MCF 10A (cell line): ENCODE data around the gene CD52. TPM values are rescaled to one million over a fixed set of nuclear protein-coding genes. Genes with fewer than 3 reads are reported as not detected.

ENCODE experiments used
- BruUV-seq: library from RNA; stranded (reverse); fragments of 400-500 nt; replicated peaks from 2 replicates; lab custom pipeline; 2021; lab: Mats Ljungman, UMichigan
- CTCF ChIA-PET: fragments of 300-600 bp; sonication (Branson Sonifier 250); formaldehyde crosslinking; extraction: SDS; loops from one replicate; lab custom pipeline; 2021; ENCODE audit warnings: antibody characterized with exemption, inconsistent platforms; lab: Yijun Ruan, JAX
- POLR2A ChIA-PET: fragments of 300-600, 350-650 bp; sonication (Branson Sonifier 250); formaldehyde crosslinking; extraction: SDS; loops from one replicate; lab custom pipeline; 2020; ENCODE audit warnings: antibody characterized with exemption, inconsistent platforms; lab: Yijun Ruan, JAX
- DNase-seq: peaks from one replicate; pipeline ENCODE4 v3.0.0-alpha.2; 2018; ENCODE audit not compliant: unreplicated experiment
- H3K27ac Mint-ChIP-seq: one replicate; pipeline ENCODE4 v1.8.0; 2022; ENCODE audit warnings: mild to moderate bottlenecking, low read depth, mixed read lengths; ENCODE audit not compliant: unreplicated experiment
- H3K27me3 Mint-ChIP-seq: one replicate; pipeline ENCODE4 v1.8.0; 2022; ENCODE audit warnings: mixed read lengths; ENCODE audit not compliant: insufficient read depth, unreplicated experiment
- H3K36me3 Mint-ChIP-seq: one replicate; pipeline ENCODE4 v1.8.0; 2022; ENCODE audit warnings: mild to moderate bottlenecking, moderate library complexity, mixed read lengths; ENCODE audit not compliant: insufficient read depth, unreplicated experiment
- H3K4me1 Mint-ChIP-seq: one replicate; pipeline ENCODE4 v1.8.0; 2022; ENCODE audit warnings: mixed read lengths; ENCODE audit not compliant: insufficient read depth, unreplicated experiment
- H3K4me3 Mint-ChIP-seq: one replicate; pipeline ENCODE4 v1.8.0; 2022; ENCODE audit warnings: mild to moderate bottlenecking, moderate library complexity, mixed read lengths; ENCODE audit not compliant: unreplicated experiment
- H3K9me3 Mint-ChIP-seq: one replicate; pipeline ENCODE4 v1.8.0; 2022; ENCODE audit warnings: mixed read lengths; ENCODE audit not compliant: unreplicated experiment
- intact Hi-C: fragments of 100-400 bp; cut with micrococcal nuclease; formaldehyde crosslinking; loops from 2 replicates; pipeline ENCODE4 v1.14.1; 2022
- total RNA-seq: library from RNA; stranded (reverse); gene quantifications from 2 replicates; pipeline ENCODE4 v1.2.3, GENCODE V29; 2022
- TF ChIP-seq, protein P1 (sequence below): fragments of 200-600 bp; IDR thresholded peaks from one replicate; pipeline ENCODE4 v1.8.0; 2022; ENCODE audit warnings: antibody characterized with exemption, mild to moderate bottlenecking; ENCODE audit not compliant: unreplicated experiment

The CD52 gene
- total RNA-seq, 1 experiment from 2014 or later: not detected

DNA sequence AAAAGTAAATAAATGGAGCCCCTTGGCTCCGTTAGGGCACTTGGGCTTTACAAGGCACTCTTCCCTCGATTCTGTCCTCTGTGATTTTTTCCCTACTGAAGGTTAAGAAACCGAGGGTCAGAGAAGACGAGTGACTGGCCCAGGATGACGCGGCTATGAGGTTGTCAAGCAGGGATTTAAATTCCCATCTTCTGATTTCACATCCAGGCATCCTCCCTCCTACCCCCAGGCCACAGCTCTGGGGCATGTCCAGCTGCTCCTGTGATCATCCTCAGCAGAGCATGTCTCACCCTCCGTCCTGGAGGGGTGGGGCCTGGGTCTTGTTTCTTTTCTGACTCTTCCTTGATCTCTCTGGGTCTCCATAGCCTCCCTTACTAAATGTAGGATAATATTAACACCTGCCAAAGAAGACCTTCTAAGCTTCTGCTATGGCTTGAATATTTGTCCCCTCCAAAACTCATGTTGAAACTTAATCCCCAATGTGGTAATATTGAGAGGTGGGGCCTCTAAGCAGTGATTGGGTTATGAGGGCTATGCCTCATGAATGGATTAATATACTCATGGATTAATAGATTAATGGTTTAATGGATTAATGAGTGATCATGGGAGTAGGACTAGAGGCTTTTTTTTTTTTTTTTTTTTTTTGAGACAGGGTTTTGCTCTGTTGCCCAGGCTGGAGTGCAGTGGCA, 31.6 kb downstream of the CD52 start:
- CTCF ChIA-PET: interaction anchor here (0.6 to 1.4 kb wide), 4 partner anchors 15 to 175 kb away, joined by 4 to 7 read pairs (median 4); no protein-coding TSS in a partner anchor
- peak; percentile 36 for DNase-seq
- POLR2A ChIA-PET: interaction anchor here (0.5 to 1.9 kb wide), 5 partner anchors 13 to 152 kb away, joined by 3 to 6 read pairs (median 3); partner anchors contain the start of gene SH3BGRL3
- Mint-ChIP-seq H3K4me3 (no peak overlapping the region), H3K4me1 (peaks cover 26% of the 10 kb centered on the region), H3K27me3 (no peaks in the 10 kb centered on the region), H3K9me3 (no peaks in the 10 kb centered on the region), H3K27ac (peak overlapping the region; percentile 31), H3K36me3 (no peaks in the 10 kb centered on the region)
- BruUV-seq: no TSS peak
- intact Hi-C loops: no loop called here
- TF ChIP-seq, protein P1, sequence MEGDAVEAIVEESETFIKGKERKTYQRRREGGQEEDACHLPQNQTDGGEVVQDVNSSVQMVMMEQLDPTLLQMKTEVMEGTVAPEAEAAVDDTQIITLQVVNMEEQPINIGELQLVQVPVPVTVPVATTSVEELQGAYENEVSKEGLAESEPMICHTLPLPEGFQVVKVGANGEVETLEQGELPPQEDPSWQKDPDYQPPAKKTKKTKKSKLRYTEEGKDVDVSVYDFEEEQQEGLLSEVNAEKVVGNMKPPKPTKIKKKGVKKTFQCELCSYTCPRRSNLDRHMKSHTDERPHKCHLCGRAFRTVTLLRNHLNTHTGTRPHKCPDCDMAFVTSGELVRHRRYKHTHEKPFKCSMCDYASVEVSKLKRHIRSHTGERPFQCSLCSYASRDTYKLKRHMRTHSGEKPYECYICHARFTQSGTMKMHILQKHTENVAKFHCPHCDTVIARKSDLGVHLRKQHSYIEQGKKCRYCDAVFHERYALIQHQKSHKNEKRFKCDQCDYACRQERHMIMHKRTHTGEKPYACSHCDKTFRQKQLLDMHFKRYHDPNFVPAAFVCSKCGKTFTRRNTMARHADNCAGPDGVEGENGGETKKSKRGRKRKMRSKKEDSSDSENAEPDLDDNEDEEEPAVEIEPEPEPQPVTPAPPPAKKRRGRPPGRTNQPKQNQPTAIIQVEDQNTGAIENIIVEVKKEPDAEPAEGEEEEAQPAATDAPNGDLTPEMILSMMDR: no peak

DNA sequence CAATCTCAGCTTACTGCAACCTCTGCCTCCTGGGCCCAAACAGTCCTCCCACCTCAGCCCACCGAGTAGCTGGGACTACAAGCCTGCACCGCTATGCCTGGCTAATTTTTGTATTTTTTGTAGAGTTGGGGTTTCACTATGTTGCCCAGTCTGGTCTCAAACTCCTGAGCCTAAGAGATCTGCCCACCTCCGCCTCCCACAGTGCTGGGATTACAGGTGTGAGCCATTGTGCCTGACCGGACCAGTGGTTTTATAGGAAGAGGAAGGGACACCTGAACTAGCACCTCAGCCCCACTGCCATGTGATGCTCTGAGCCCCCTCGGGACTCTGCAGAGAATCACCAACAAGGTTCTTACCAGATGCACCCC, 32.1 kb downstream of the CD52 start:
- Mint-ChIP-seq H3K27ac (no peak overlapping the region), H3K36me3 (no peaks in the 10 kb centered on the region), H3K4me3 (no peak overlapping the region), H3K9me3 (no peaks in the 10 kb centered on the region), H3K4me1 (peaks cover 26% of the 10 kb centered on the region), H3K27me3 (no peaks in the 10 kb centered on the region)
- BruUV-seq: no TSS peak
- CTCF ChIA-PET: interaction anchor here (0.6 to 1.4 kb wide), 3 partner anchors 14 to 175 kb away, joined by 4 to 5 read pairs (median 4); no protein-coding TSS in a partner anchor
- intact Hi-C loops: no loop called here
- POLR2A ChIA-PET: interaction anchor here (0.5 to 1.9 kb wide), 3 partner anchors 13 to 151 kb away, joined by 3 to 6 read pairs (median 3); partner anchors contain the start of gene SH3BGRL3
- TF ChIP-seq, protein P1: no peak
- no peak for DNase-seq

DNA sequence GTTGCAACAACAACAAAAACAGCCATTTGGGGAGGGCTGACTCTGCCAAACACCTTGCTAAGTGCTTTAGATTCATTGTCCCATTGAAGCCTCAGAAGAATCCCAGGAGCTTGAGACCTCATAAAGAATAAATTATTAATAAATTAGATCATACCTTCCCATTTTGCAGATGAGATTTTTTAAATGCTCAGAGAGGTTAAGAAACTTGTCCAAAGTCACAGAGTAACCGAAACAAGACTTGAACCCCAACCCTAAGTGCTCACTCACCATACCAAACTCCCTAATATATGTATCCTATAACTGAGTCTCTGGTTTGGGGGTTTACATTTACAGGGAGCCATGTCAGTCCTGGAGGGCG, 32.6 kb downstream of the CD52 start:
- Mint-ChIP-seq H3K36me3 (no peaks in the 10 kb centered on the region), H3K4me1 (peaks cover 26% of the 10 kb centered on the region), H3K9me3 (no peaks in the 10 kb centered on the region), H3K27ac (no peak overlapping the region), H3K27me3 (no peaks in the 10 kb centered on the region), H3K4me3 (no peak overlapping the region)
- ChIA-PET POLR2A (no interaction called here), CTCF (interaction anchor here (1.4 kb wide), 1 partner anchor 14 kb away, joined by 4 read pairs; no protein-coding TSS in a partner anchor)
- no peak for DNase-seq
- intact Hi-C loops: no loop called here
- TF ChIP-seq, protein P1: no peak
- no TSS peak for BruUV-seq

DNA sequence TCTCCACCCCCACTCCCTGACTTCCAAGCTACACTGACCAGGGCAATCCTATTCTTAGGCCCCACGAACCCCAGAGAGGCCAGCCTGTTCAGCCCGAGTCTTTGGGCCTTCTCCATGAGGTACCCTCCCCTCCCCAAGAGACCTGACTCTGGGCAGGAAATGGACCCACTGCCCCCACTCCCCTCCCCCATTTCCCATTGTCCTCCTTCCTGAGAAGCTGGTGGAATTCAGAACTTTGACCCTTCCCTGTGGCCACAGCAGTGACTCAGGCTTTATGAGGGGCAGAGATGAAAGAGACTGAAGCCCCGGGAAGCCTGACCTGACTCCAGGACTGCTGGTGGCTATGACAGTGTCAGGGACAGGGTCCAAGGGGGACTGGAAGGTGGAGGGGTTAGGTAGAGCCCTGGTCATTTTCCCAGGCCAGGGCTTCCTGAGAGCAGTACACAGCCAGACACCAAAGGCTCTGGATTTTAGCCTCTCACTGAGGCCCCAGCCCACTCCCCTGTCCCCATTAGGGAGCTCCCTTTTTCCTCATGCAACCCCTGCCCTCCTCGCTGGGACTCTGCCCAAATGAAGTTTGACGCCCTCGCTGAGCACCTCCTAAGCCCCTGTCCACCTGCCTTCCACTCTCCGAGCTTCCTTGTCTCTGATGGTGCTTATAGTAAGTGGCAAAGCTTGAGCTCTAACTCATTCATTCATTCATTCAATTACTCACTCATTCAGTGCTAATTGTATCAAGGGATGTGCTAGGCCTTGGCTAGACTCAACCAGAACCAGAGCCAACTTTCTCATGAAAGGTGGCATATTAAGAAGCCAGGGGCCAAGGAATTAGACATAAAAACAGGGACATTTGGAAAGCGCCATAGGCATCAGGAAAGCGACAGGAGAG, 33.2 kb downstream of the CD52 start:
- no peaks in the 10 kb centered on the region for H3K36me3 Mint-ChIP-seq
- peak overlapping the region; percentile 44 for H3K27ac Mint-ChIP-seq
- ChIA-PET CTCF (interaction anchor here (0.7 to 1.0 kb wide), 2 partner anchors 12 to 176 kb away, joined by 3 to 5 read pairs; no protein-coding TSS in a partner anchor), POLR2A (interaction anchor here (0.6 kb wide), 1 partner anchor 27 kb away, joined by 3 read pairs; no protein-coding TSS in a partner anchor)
- intact Hi-C loops: no loop called here
- H3K27me3 Mint-ChIP-seq: no peaks in the 10 kb centered on the region
- TF ChIP-seq, protein P1: no peak
- no peaks in the 10 kb centered on the region for H3K9me3 Mint-ChIP-seq
- H3K4me3 Mint-ChIP-seq: no peak overlapping the region
- no peak for DNase-seq
- BruUV-seq: no TSS peak
- H3K4me1 Mint-ChIP-seq: peaks cover 30% of the 10 kb centered on the region
